Measurements from ENCODE around the gene RPTOR.

The RPTOR gene

DNA sequence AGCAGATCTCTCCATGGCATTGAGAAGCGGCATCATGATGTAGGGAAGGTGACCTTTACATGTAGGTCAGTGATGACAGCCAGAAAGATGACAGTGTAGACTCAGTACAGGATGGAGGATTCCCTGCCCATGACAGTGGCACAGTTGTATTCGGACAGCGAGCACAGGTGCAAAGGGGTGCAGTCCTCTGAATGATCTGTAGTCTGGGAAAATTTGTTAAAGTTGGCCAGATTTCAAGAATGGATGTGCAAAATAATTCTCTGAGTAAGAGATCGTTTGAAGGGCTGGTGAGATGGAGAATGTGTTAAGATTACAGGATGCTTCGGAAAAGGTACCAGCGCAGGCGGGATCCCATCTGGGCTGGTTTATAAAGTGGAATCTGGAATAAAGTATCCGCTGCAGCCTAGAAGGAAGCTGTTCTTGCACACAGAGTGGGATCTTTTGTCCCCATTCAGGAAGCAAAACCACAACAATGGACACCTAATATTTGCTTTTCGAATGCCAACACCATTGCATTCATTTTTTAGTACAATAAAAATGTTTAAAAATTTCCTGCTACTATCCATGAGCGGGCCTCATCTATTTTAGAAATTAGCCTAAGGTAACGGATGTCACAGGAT is 101.2 kb downstream of the RPTOR start:
- in situ Hi-C loops (cut with MboI; ENCODE audit: low sequenced_read_pairs, unreplicated experiment): no loop called here
- TF ChIP-seq, protein P1, sequence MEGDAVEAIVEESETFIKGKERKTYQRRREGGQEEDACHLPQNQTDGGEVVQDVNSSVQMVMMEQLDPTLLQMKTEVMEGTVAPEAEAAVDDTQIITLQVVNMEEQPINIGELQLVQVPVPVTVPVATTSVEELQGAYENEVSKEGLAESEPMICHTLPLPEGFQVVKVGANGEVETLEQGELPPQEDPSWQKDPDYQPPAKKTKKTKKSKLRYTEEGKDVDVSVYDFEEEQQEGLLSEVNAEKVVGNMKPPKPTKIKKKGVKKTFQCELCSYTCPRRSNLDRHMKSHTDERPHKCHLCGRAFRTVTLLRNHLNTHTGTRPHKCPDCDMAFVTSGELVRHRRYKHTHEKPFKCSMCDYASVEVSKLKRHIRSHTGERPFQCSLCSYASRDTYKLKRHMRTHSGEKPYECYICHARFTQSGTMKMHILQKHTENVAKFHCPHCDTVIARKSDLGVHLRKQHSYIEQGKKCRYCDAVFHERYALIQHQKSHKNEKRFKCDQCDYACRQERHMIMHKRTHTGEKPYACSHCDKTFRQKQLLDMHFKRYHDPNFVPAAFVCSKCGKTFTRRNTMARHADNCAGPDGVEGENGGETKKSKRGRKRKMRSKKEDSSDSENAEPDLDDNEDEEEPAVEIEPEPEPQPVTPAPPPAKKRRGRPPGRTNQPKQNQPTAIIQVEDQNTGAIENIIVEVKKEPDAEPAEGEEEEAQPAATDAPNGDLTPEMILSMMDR (IDR thresholded peaks at IDR 0.05; ENCODE audit: borderline replicate concordance, control extremely low read depth, extremely low read depth, insufficient read depth, missing control alignments): no peak
- no peak for DNase-seq (ENCODE audit: low spot score)

DNA sequence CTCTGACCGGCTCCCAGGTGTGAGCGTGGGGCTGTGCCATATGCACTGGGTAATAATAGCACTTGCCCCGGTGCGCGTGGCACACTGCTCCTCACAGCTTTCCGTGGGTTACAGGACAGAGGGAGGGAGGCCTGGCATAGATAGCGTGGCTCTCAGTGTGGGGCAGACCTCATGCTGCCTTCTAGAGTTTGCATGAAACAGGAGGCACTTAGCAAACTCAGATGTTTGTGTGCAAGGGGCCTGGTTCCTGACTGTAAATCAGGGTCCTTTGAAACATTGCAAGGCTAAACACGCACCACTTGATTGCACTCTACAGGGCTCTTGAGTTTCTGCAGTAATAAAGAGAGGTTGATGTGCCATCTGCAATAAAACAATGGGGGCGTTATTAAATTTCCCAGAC is 101.7 kb downstream of the RPTOR start:
- no peak for DNase-seq (ENCODE audit: low spot score)
- TF ChIP-seq, protein P1 (IDR thresholded peaks at IDR 0.05; ENCODE audit: borderline replicate concordance, control extremely low read depth, extremely low read depth, insufficient read depth, missing control alignments): no peak

DNA sequence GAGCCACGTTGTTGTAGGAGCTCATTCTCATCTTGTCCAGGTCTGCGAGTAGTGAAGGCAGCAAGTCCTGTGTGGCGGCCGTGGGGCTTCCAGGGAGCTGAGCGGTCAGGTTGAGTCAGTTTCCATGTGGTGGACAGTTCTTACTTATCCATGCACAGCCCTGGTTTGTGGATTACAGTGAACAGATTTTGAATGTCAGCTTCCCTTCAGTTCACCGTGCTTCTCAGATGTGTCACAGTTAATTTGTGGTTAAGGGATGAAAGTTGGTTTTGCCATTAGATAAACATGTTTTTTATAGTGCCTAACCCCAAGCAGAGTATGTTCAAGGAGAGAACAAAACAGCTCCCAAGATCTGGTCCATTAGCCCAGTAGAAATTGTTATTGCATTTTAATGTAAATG is 103.1 kb downstream of the RPTOR start:
- TF ChIP-seq, protein P1 (IDR thresholded peaks at IDR 0.05; ENCODE audit: borderline replicate concordance, control extremely low read depth, extremely low read depth, insufficient read depth, missing control alignments): no peak
- DNase-seq (ENCODE audit: low spot score): no peak
- in situ Hi-C loops (cut with MboI; ENCODE audit: low sequenced_read_pairs, unreplicated experiment): no loop called here

More for the DNA sequence above, 101.7 kb downstream of the RPTOR start:
- in situ Hi-C loops (cut with MboI; ENCODE audit: low sequenced_read_pairs, unreplicated experiment): no loop called here

DNA sequence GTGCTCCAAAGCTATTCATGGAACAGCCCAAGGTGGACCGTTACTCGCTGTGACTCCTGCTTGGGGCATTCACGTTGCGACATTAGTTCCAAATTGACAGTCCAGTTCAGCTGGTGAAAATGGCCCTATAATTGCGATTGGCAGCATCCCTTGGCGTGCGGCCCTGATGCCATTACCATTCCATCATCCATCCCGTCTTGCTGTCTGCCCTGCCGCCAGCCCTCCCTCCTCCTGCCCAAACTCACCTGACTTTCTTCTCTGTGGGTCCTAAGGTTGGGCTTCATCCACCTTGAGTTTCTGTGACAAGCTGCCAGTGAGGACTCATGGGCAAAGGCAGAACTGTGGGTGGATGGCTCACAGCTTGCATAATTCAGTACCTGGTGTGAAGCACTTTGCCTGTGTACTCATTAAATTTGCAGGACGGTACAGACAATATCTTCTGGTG is 104.6 kb downstream of the RPTOR start:
- no peak for DNase-seq (ENCODE audit: low spot score)
- TF ChIP-seq, protein P1 (IDR thresholded peaks at IDR 0.05; ENCODE audit: borderline replicate concordance, control extremely low read depth, extremely low read depth, insufficient read depth, missing control alignments): no peak
- in situ Hi-C loops (cut with MboI; ENCODE audit: low sequenced_read_pairs, unreplicated experiment): no loop called here

DNA sequence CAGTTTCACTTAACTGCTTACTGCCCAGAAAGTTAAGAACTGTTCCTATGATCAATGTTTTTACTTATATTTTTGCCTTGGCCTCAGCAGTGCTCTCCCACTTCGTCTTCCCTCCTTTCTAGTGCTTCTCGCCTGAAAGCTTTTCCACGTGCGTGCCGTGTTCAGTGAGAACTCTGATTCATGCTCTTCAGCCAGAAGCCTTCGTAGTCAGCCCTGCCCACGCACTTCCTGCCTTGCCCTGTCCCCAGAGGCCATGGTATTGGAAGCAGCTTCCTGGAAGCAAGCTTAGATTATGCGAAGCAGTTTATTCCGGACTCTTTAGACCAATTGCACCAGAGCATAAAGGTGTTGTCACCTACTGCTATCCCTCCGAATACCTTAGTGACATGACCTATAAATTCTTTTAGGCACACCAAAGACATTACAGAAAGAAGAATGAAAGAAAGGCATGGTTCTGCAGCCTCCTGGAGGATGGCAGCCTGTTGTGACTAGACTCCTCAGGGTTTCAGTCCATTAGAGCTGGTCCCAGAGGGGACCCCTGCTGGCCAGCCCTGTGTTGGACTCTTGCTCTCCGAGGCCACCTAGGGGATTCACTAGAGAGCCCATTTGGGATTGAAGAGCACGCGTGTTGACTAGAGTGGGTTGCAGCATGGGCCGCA is 105.2 kb downstream of the RPTOR start:
- in situ Hi-C loops (cut with MboI; ENCODE audit: low sequenced_read_pairs, unreplicated experiment): no loop called here
- DNase-seq (ENCODE audit: low spot score): peak; percentile 62
- TF ChIP-seq, protein P1 (IDR thresholded peaks at IDR 0.05; ENCODE audit: borderline replicate concordance, control extremely low read depth, extremely low read depth, insufficient read depth, missing control alignments): peak; percentile 45

DNA sequence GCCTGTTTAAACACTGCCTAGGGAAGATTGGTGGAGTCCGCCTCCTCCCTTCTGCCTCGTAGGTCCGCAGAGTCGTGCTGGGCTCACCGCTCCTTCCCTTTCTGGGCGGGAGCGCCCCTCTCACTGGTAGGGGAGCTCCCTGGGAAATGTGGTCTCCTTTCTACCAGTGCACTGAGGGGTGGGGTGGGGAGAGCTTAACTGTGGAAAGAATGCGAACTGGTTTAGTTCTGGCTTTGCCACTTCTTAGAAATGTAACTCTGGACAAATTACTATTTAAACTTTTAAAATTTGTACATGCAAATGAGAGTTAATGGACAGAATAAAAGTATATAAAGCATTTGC is 105.7 kb downstream of the RPTOR start:
- TF ChIP-seq, protein P1 (IDR thresholded peaks at IDR 0.05; ENCODE audit: borderline replicate concordance, control extremely low read depth, extremely low read depth, insufficient read depth, missing control alignments): no peak
- in situ Hi-C loops (cut with MboI; ENCODE audit: low sequenced_read_pairs, unreplicated experiment): no loop called here

More for the DNA sequence above, 105.7 kb downstream of the RPTOR start:
- no peak for DNase-seq (ENCODE audit: low spot score)

Data from GM13976 (cell line).